HG03571 (cell line): ENCODE data around the gene PRSS38.

Experiments
- ATAC-seq: cut with Tn5 transposase; IDR thresholded peaks from one replicate; pipeline ENCODE4 v1.9.1; 2021; ENCODE audit not compliant: unreplicated experiment

PRSS38 gene

DNA sequence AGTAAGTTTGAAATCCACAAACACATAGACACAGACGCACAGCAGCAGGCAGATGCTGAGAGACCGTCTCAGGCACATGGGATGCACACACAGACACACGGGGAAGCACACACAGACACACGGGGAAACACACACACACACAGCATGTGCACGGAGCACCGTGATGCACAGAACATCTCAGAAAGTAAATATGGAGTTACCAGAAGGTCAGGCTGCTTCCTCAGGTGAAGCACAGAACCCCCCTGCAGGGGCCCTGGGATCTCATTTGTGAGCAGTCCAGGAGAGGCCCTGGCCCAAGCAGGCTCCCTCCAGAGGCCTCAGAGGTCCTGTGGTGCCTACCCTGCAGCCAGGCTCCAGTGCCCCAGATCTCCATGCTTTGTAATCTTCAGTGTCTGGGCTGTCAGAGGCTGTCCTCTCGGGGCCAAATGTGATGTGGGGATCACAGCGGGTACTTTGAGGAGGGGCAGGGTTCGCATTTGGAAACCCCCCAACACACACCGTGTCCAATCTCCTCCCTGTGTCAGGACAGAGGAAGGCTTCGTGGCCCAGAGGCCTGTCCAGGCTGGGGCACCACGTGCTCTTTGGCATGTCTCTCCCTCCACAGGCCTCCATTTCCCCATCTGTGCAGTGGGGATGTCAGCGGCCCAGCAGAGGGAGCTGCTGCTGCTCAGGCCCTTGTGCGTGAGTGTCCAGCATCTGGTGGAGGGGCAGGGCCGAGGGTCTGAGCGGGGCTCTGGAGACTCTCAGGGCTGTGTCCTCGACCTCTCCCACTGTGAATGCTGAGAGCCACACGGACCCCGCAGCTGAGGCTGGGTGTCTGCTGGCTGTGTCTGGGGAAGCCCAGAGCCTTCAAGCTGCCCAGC lies 23.0 kb upstream of the PRSS38 start:
- ATAC-seq, result no peak

- ATAC-seq, result no peak
Measured at GRCh38 chr1:227793079-227793947, 22.2 kb upstream of the PRSS38 start.

GRCh38 chr1:227793948-227794816 lies 21.3 kb upstream of the PRSS38 start:
- no peak for ATAC-seq

- no peak for ATAC-seq
Measured at GRCh38 chr1:227794817-227795192, 20.7 kb upstream of the PRSS38 start.

DNA sequence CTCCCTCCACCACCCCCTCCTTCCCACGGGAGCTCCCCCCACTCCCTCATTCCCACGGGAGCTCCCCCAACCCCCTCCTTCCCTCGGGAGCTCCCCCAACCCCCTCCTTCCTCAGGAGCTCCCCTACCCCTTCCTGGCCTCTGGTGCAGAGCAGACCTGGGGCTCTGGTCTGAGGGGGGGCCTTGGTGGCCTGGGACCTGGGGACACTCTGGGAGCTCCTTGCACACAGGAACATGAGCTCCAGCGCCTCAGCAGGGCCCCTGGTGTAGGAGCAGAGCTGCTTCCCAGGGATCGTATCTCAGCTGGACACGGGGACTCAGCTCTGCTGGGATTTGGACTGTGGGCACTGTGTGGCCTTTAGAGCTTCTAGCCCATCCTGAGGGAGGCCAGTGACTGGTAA lies 19.7 kb upstream of the PRSS38 start:
- no peak for ATAC-seq

- ATAC-seq, result no peak
Measured at GRCh38 chr1:227796359-227796915, 19.0 kb upstream of the PRSS38 start.

GRCh38 chr1:227797144-227797543 lies 18.3 kb upstream of the PRSS38 start:
- ATAC-seq, result no peak

- ATAC-seq, result no peak
Measured at GRCh38 chr1:227797625-227798024, 17.9 kb upstream of the PRSS38 start.

- ATAC-seq, result no peak
Measured at GRCh38 chr1:227798078-227798802, 17.2 kb upstream of the PRSS38 start.

GRCh38 chr1:227799756-227800155 lies 15.7 kb upstream of the PRSS38 start:
- ATAC-seq, result no peak

- ATAC-seq, result no peak
Measured at GRCh38 chr1:227803933-227804332, 11.5 kb upstream of the PRSS38 start.

DNA sequence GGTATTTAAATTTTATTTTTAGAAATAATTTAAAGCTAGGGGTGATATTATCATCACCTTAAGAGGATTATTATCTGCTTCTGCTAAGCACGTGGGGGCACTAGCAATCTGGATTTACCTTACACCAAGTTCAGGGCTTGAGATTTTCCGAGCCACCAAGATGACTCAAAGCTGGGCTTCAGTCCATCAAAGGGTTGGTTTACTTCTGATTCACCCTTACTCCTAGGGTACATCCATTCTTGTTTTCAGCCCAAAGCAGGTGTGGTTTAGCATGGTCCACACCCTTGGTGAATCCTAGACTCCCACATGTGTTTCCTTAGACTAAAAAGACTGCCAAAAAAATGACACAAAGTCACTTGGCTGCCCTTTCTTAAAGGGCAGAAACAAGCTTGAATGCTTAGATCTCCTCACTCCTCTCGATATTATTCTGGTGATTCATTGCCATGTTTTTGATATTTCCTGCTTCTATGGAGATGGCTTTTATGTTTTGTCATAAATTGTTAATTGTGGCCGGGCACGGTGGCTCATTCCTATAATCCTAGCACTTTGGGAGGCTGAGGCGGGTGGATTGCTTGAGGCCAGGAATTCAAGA lies 9.8 kb upstream of the PRSS38 start:
- no peak for ATAC-seq

DNA sequence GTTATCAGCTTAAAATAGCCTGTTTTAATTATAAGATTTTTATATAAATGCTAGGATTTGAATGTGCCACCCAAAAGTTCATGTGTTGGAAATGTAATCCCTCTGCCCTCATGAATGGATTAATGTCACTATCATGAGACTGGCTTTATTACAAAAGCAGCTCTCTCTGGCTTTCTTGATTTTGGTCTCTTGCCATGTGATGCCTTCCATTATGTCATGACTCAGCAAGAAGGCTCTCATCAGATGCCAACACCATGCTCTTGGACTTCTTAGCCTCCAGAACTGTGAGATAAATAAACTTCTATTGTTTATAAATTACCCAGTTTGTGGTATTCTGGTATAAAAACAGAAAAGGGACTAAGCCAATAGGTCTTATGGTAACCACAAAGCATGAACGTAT lies 6.9 kb upstream of the PRSS38 start:
- no peak for ATAC-seq

DNA sequence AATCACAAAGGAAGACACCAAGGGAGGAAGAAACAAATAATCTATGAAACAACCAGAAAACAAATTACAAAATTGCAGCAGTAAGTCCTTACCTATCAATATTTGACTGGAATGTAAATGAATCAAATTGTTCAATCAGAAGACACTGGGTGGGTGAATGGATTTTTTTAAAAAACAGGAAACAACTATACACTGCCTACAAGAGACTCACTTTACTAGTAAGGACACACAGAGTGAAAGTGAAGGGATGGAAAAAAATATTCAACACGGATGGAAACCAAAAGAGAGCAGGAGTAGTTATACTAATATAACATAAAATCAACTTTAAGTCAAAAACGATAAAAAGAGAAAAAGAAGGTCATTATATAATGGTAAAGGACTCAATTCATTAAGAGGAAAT lies 6.4 kb upstream of the PRSS38 start:
- no peak for ATAC-seq

DNA sequence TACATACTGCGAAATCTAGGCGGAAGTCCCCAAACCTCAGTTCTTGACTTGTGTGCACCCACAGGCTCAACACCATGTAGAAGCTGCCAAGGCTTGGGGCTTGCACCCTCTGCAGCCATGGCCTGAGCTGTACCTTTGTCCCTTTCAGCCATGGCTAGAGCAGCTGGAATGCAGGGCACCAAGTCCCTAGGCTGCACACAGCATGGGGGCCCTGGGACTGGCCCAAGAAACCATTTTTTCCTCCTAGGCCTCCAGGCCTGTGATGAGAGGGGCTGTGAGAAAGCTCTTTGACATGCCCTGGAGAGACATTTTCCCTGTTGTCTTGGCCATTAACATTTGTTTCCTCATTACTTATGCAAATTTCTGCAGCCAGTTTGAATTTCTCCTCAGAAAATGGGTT lies 1.5 kb upstream of the PRSS38 start:
- no peak for ATAC-seq

DNA sequence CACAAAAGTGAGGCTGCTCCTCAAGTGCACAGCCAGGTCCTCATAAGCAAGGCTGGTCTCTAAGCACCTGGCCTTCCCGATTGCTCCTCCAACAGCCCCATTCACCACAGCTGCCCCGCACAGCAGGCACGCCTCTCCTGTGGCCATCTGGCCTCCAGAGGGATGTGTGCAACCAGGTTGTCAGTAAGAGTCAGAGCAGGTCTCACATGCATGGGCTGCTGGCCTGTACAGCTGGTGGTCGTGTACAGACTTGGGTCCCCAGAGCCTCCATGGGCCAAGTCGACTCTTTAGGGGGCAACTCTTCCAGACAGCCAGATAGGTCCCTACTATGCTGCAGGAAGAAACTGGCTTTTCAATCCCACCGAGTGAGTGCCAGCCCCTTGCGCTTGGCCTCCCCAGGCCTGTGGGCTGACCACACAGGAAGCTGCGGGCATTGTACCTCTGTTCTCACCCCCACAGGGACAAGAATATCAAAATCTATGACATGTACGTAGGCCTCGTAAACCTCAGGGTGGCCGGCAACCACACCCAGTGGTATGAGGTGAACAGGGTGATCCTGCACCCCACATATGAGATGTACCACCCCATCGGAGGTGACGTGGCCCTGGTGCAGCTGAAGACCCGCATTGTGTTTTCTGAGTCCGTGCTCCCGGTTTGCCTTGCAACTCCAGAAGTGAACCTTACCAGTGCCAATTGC lies 1.4 kb downstream of the PRSS38 start:
- ATAC-seq, result no peak

- ATAC-seq, result no peak
Measured at GRCh38 chr1:227823537-227823936, 8.1 kb downstream of the PRSS38 start.

GRCh38 chr1:227824204-227824603 lies 8.7 kb downstream of the PRSS38 start:
- no peak for ATAC-seq

DNA sequence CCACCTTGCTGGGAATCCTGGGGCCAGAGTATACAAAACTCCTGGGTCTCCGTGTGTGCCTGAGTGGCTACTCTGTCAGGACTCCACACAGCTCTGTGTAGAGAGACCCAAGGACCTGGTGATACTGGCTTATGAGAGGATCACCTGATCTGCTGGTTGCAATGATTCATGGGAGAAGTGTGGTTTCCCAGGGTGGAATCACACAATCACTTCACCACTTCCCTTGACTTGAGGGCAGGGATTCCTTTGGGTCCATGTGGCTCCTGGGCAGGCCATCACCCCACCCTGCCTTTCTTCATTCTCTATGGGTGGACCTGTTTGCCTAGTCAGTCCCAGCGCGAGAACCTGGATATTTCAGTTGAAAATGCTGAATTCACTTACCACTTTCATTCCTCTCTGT lies 13.3 kb downstream of the PRSS38 start:
- no peak for ATAC-seq
